ENCODE measurements around the gene FAM110C.

- TF ChIP-seq CTCF (IDR thresholded peaks at IDR 0.05; ENCODE audit: low read length) = no peak
- no peak for TF ChIP-seq EZH2 (optimal IDR thresholded peaks at IDR 0.05; ENCODE audit: low read depth, low read length)
- no peak for TF ChIP-seq EZH2phosphoT487 (IDR thresholded peaks at IDR 0.05; ENCODE audit: low read length)
Observed at GRCh38 chr2:71309-72035, 25.2 kb upstream of the FAM110C start.

Measured in MM.1S (cell line).